Lower lobe of right lung (tissue), 2 donors: Measurements from ENCODE around the gene SPATA17. TPM values are rescaled to one million over a fixed set of nuclear protein-coding genes. Genes with fewer than 3 reads are reported as not detected.

Experiments used
- ATAC-seq, 2 donors: fragments of 200-7000 bp; cut with Tn5 transposase; one replicate each; pipeline ENCODE4 v1.9.1; 2020 to 2022; ENCODE audit warnings: mild to moderate bottlenecking in 2 of 2, moderate library complexity in 2 of 2
- DNase-seq: peaks from one replicate; pipeline ENCODE4 v3.0.0-alpha.2; 2020
- H3K27ac ChIP-seq: fragments of 200-600 bp; one replicate; pipeline ENCODE4 v1.8.0; 2022
- H3K27me3 ChIP-seq: fragments of 200-600 bp; one replicate; pipeline ENCODE4 v1.8.0; 2022; ENCODE audit warnings: low read depth
- H3K36me3 ChIP-seq: fragments of 200-600 bp; one replicate; pipeline ENCODE4 v1.8.0; 2022; ENCODE audit warnings: mild to moderate bottlenecking
- H3K4me1 ChIP-seq: fragments of 200-600 bp; one replicate; pipeline ENCODE4 v1.8.0; 2022
- H3K4me3 ChIP-seq: fragments of 200-600 bp; one replicate; pipeline ENCODE4 v1.8.0; 2022; ENCODE audit warnings: mild to moderate bottlenecking
- H3K9me3 ChIP-seq: fragments of 200-600 bp; one replicate; pipeline ENCODE4 v1.8.0; 2022
- CTCF ChIP-seq: fragments of 200-600 bp; IDR thresholded peaks from one replicate; pipeline ENCODE4 v1.8.0; 2022; ENCODE audit warnings: antibody characterized with exemption, mild to moderate bottlenecking
- intact Hi-C: fragments of 100-400 bp; cut with DNase I; formaldehyde crosslinking; loops from one replicate; pipeline ENCODE4 v1.11.0; 2022
- total RNA-seq: library from RNA; stranded (reverse); fragmentation: NEBNext Ultra II Directional; extraction: Animal tissue kit (Norgen Biotek cat#: 25700); gene quantifications from one replicate; pipeline ENCODE4 v1.2.1, GENCODE V29; 2021
- donor health status: DM: no; HTN: yes; CAD: no; lungs with severe emphysema.

The SPATA17 gene
- total RNA-seq, 1 donor from 2014 or later = 4.0 TPM

GRCh38 chr1:217717959-217718358 is 86.8 kb downstream of the SPATA17 start:
- H3K36me3 ChIP-seq = no peaks in the 10 kb centered on the region
- ATAC-seq (no peak), DNase-seq (no peak)
- intact Hi-C loops = no loop called here
- no peaks in the 10 kb centered on the region for H3K4me1 ChIP-seq
- H3K4me3 ChIP-seq = no peak overlapping the region
- no peaks in the 10 kb centered on the region for H3K27me3 ChIP-seq
- TF ChIP-seq CTCF = no peak
- H3K27ac ChIP-seq = no peak overlapping the region
- H3K9me3 ChIP-seq = no peaks in the 10 kb centered on the region

- Histone ChIP-seq H3K9me3 (no peaks in the 10 kb centered on the region), H3K4me3 (no peak overlapping the region), H3K4me1 (no peaks in the 10 kb centered on the region), H3K27ac (no peak overlapping the region), H3K27me3 (no peaks in the 10 kb centered on the region), H3K36me3 (no peaks in the 10 kb centered on the region)
- TF ChIP-seq CTCF = no peak
- no peak for ATAC-seq
- no peak for DNase-seq
- intact Hi-C loops = no loop called here
Measured at GRCh38 chr1:217718873-217719272, 87.7 kb downstream of the SPATA17 start.

GRCh38 chr1:217721692-217722091 is 90.5 kb downstream of the SPATA17 start:
- TF ChIP-seq CTCF = no peak
- Histone ChIP-seq H3K9me3 (no peaks in the 10 kb centered on the region), H3K27me3 (no peaks in the 10 kb centered on the region), H3K27ac (no peak overlapping the region), H3K4me3 (no peak overlapping the region), H3K4me1 (no peaks in the 10 kb centered on the region), H3K36me3 (no peaks in the 10 kb centered on the region)
- intact Hi-C loops = no loop called here
- DNase-seq (no peak), ATAC-seq (no peak)

GRCh38 chr1:217734973-217735372 is 103.8 kb downstream of the SPATA17 start:
- no peak overlapping the region for H3K27ac ChIP-seq
- no peaks in the 10 kb centered on the region for H3K4me1 ChIP-seq
- TF ChIP-seq CTCF = no peak
- H3K4me3 ChIP-seq = no peak overlapping the region
- H3K9me3 ChIP-seq = no peaks in the 10 kb centered on the region
- intact Hi-C loops = no loop called here
- H3K36me3 ChIP-seq = no peaks in the 10 kb centered on the region
- DNase-seq (no peak), ATAC-seq (no peak)
- no peaks in the 10 kb centered on the region for H3K27me3 ChIP-seq

- no peak overlapping the region for H3K27ac ChIP-seq
- no peak for DNase-seq
- H3K27me3 ChIP-seq = no peaks in the 10 kb centered on the region
- H3K4me3 ChIP-seq = no peak overlapping the region
- H3K9me3 ChIP-seq = no peaks in the 10 kb centered on the region
- no peaks in the 10 kb centered on the region for H3K4me1 ChIP-seq
- no peak for ATAC-seq
- intact Hi-C loops = no loop called here
- TF ChIP-seq CTCF = peak; percentile 62
- H3K36me3 ChIP-seq = no peaks in the 10 kb centered on the region
Measured at GRCh38 chr1:217747156-217747769, 116.1 kb downstream of the SPATA17 start.
